NB4 (cell line): Measurements from ENCODE around the gene CLOCK.

Source experiments
- MAX ChIP-seq: IDR thresholded peaks from 2 replicates; pipeline ENCODE4 v1.6.1; 2011; ENCODE audit warnings: low read depth, low read length
- TF ChIP-seq, protein P1 (sequence below): IDR thresholded peaks from one replicate; pipeline ENCODE4 v1.5.1; 2012; ENCODE audit warnings: low read depth, low read length

- TF ChIP-seq, protein P1, sequence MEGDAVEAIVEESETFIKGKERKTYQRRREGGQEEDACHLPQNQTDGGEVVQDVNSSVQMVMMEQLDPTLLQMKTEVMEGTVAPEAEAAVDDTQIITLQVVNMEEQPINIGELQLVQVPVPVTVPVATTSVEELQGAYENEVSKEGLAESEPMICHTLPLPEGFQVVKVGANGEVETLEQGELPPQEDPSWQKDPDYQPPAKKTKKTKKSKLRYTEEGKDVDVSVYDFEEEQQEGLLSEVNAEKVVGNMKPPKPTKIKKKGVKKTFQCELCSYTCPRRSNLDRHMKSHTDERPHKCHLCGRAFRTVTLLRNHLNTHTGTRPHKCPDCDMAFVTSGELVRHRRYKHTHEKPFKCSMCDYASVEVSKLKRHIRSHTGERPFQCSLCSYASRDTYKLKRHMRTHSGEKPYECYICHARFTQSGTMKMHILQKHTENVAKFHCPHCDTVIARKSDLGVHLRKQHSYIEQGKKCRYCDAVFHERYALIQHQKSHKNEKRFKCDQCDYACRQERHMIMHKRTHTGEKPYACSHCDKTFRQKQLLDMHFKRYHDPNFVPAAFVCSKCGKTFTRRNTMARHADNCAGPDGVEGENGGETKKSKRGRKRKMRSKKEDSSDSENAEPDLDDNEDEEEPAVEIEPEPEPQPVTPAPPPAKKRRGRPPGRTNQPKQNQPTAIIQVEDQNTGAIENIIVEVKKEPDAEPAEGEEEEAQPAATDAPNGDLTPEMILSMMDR = no peak
- TF ChIP-seq MAX = no peak
Observed at GRCh38 chr4:55381502-55381901, 165.2 kb downstream of the CLOCK start.
